GM23248 (cell line): ENCODE measurements around the gene POLR1A. TPM values are rescaled to one million over a fixed set of nuclear protein-coding genes. Genes with fewer than 3 reads are reported as not detected.

Experiments used
- DNase-seq: peaks from one replicate; pipeline ENCODE4 v3.0.0-alpha.2; 2015
- H2AFZ ChIP-seq: fragments of 200-600 bp; sonication (generic); 2 replicates; pipeline ENCODE4 v1.6.1; 2016; ENCODE audit warnings: antibody characterized with exemption
- H3F3A ChIP-seq: fragments of 200-600 bp; sonication (generic); 2 replicates; pipeline ENCODE4 v1.6.1; 2016; ENCODE audit warnings: mild to moderate bottlenecking, antibody characterized with exemption, mixed run types; ENCODE audit not compliant: insufficient read depth
- H3K27ac ChIP-seq: fragments of 200-600 bp; sonication (generic); 2 replicates; pipeline ENCODE4 v1.5.1; 2016; ENCODE audit warnings: mild to moderate bottlenecking
- H3K27me3 ChIP-seq: fragments of 200-600 bp; sonication (generic); replicated peaks from 2 replicates; pipeline ENCODE4 v1.6.1; 2016; ENCODE audit warnings: mild to moderate bottlenecking; ENCODE audit not compliant: insufficient read depth
- H3K36me3 ChIP-seq: fragments of 200-600 bp; sonication (generic); 2 replicates; pipeline ENCODE4 v1.6.1; 2016; ENCODE audit warnings: low read depth, mild to moderate bottlenecking
- H3K4me1 ChIP-seq: fragments of 200-600 bp; sonication (generic); 2 replicates; pipeline ENCODE4 v1.6.1; 2016; ENCODE audit warnings: mild to moderate bottlenecking; ENCODE audit not compliant: insufficient read depth
- H3K4me2 ChIP-seq: fragments of 200-600 bp; sonication (generic); one replicate; pipeline ENCODE4 v1.6.1; 2016; ENCODE audit warnings: mild to moderate bottlenecking; ENCODE audit not compliant: unreplicated experiment
- H3K4me3 ChIP-seq: fragments of 200-600 bp; sonication (generic); 2 replicates; pipeline ENCODE4 v1.5.1; 2016; ENCODE audit warnings: mild to moderate bottlenecking
- H3K79me2 ChIP-seq: fragments of 200-600 bp; sonication (generic); 2 replicates; pipeline ENCODE4 v1.6.1; 2016; ENCODE audit warnings: mild to moderate bottlenecking; ENCODE audit not compliant: insufficient read depth
- H3K9ac ChIP-seq: fragments of 200-600 bp; sonication (generic); 2 replicates; pipeline ENCODE4 v1.6.1; 2016; ENCODE audit warnings: mild to moderate bottlenecking
- H3K9me2 ChIP-seq: fragments of 200-600 bp; sonication (generic); 2 replicates; pipeline ENCODE4 v1.6.1; 2016; ENCODE audit warnings: mixed run types, mild to moderate bottlenecking, moderate library complexity; ENCODE audit not compliant: insufficient read depth
- H3K9me3 ChIP-seq: fragments of 200-600 bp; sonication (generic); one replicate; pipeline ENCODE4 v1.6.1; 2017; ENCODE audit warnings: low read depth
- H4K20me1 ChIP-seq: fragments of 200-600 bp; sonication (generic); 2 replicates; pipeline ENCODE4 v1.6.0; 2016; ENCODE audit not compliant: insufficient read depth
- EZH2 ChIP-seq: fragments of 200-600 bp; sonication (generic); IDR thresholded peaks from 2 replicates; pipeline ENCODE4 v1.6.1; 2018; ENCODE audit warnings: antibody characterized with exemption, mild to moderate bottlenecking; ENCODE audit not compliant: insufficient read depth, poor library complexity, severe bottlenecking
- EZH2phosphoT487 ChIP-seq: fragments of 200-600 bp; sonication (generic); IDR thresholded peaks from 2 replicates; pipeline ENCODE4 v1.6.1; 2018; ENCODE audit warnings: antibody characterized with exemption, moderate library complexity, mild to moderate bottlenecking, low read depth; ENCODE audit not compliant: insufficient read depth
- WGBS, 2 experiments: methylation state at CpG; one replicate each; pipeline ENCODE4 v1.1.6; 2015 to 2017; ENCODE audit warnings: low lambda C conversion rate in 2 of 2, low coverage in 1 of 2; ENCODE audit errors: missing lambda C conversion rate in 2 of 2; 5-methylcytosine and 5-hydroxymethylcytosine counted together
- in situ Hi-C: fragments of 300-500 bp; cut with MboI; formaldehyde crosslinking; loops from 2 replicates; pipeline ENCODE4 v1.15.0; 2020
- polyA plus RNA-seq: library from polyadenylated mRNA; unstranded; fragments of >200 nt; fragmentation: Nextera tagmentation; extraction: Ambion mirVana; gene quantifications from 2 replicates; pipeline ENCODE4 v1.2.1, GENCODE V29; 2016
- total RNA-seq: library from RNA; depleted of rRNA; stranded (reverse); fragments of >200 nt; shearing (Covaris generic); gene quantifications from 2 replicates; pipeline ENCODE4 v1.2.3, GENCODE V29; 2014

POLR1A gene
- total and polyA plus RNA-seq, 2 experiments from 2014 or later, result 8.9 to 13.0 TPM

GRCh38 chr2:86079981-86080911, 25.4 kb downstream of the POLR1A start:
- Histone ChIP-seq H4K20me1 (no peaks in the 10 kb centered on the region), H3K9me3 (no peaks in the 10 kb centered on the region), H2AFZ (no peak overlapping the region), H3K4me3 (no peak overlapping the region), H3F3A (peaks cover 19% of the 10 kb centered on the region; the same call in 1 of the 2 replicates), H3K4me1 (no peaks in the 10 kb centered on the region; the same call in 1 of the 2 replicates), H3K27me3 (no peaks in the 10 kb centered on the region), H3K79me2 (no peaks in the 10 kb centered on the region), H3K27ac (peak overlapping the region; percentile 17; the same call in 1 of the 2 replicates), H3K4me2 (no peak overlapping the region), H3K9me2 (no peaks in the 10 kb centered on the region), H3K9ac (0 out of 2 replicates have a peak overlapping the region, but pooled peaks have one; percentile 3), H3K36me3 (peaks cover 14% of the 10 kb centered on the region; the same call in 1 of the 2 replicates)
- WGBS, 2 experiments, result 35 to 37% methylated on average over 14 of the region's 14 CpGs
- in situ Hi-C loops, result loop anchor here (5.0 to 25.0 kb wide), 2 partner anchors 253 to 443 kb away; no protein-coding TSS in a partner anchor
- TF ChIP-seq EZH2 (no peak), EZH2phosphoT487 (no peak)
- peak; percentile 86 for DNase-seq

GRCh38 chr2:86078774-86079545, 26.7 kb downstream of the POLR1A start:
- no peaks in the 10 kb centered on the region for H3K27me3 ChIP-seq
- H3K9me2 ChIP-seq, result no peaks in the 10 kb centered on the region
- in situ Hi-C loops, result loop anchor here (25.0 kb wide), 1 partner anchor 442 kb away; no protein-coding TSS in a partner anchor
- peaks cover 19% of the 10 kb centered on the region; the same call in 1 of the 2 replicates for H3F3A ChIP-seq
- TF ChIP-seq EZH2, result no peak
- TF ChIP-seq EZH2phosphoT487, result no peak
- H3K4me1 ChIP-seq, result no peaks in the 10 kb centered on the region; the same call in 1 of the 2 replicates
- H3K9me3 ChIP-seq, result no peaks in the 10 kb centered on the region
- no peak overlapping the region for H2AFZ ChIP-seq
- 43 to 48% methylated on average over 7 of the region's 7 CpGs for WGBS, 2 experiments
- peak; percentile 71 for DNase-seq
- H3K4me3 ChIP-seq, result no peak overlapping the region
- peaks cover 14% of the 10 kb centered on the region; the same call in 1 of the 2 replicates for H3K36me3 ChIP-seq
- H4K20me1 ChIP-seq, result no peaks in the 10 kb centered on the region
- H3K79me2 ChIP-seq, result no peaks in the 10 kb centered on the region
- H3K9ac ChIP-seq, result no peak overlapping the region
- no peak overlapping the region for H3K4me2 ChIP-seq
- no peak overlapping the region for H3K27ac ChIP-seq

- no peaks in the 10 kb centered on the region for H4K20me1 ChIP-seq
- no peaks in the 10 kb centered on the region for H3K9me2 ChIP-seq
- 0 out of 2 replicates have a peak, but pooled peaks cover 13% of the 10 kb centered on the region for H3K36me3 ChIP-seq
- H2AFZ ChIP-seq, result no peak overlapping the region
- H3K9me3 ChIP-seq, result no peaks in the 10 kb centered on the region
- H3K79me2 ChIP-seq, result no peaks in the 10 kb centered on the region
- no peaks in the 10 kb centered on the region; the same call in 1 of the 2 replicates for H3K4me1 ChIP-seq
- no peaks in the 10 kb centered on the region for H3K27me3 ChIP-seq
- H3F3A ChIP-seq, result peaks cover 8% of the 10 kb centered on the region
- no peak for DNase-seq
- no peak overlapping the region for H3K9ac ChIP-seq
- in situ Hi-C loops, result loop anchor here (25.0 kb wide), 1 partner anchor 439 kb away; no protein-coding TSS in a partner anchor
- no peak overlapping the region for H3K27ac ChIP-seq
- no peak for TF ChIP-seq EZH2phosphoT487
- TF ChIP-seq EZH2, result no peak
- WGBS, 2 experiments, result 98 to 100% methylated on average over 5 of the region's 5 CpGs
- no peak overlapping the region for H3K4me3 ChIP-seq
- no peak overlapping the region for H3K4me2 ChIP-seq
Measured at GRCh38 chr2:86075886-86076285, 29.8 kb downstream of the POLR1A start.

- H3K79me2 ChIP-seq, result no peaks in the 10 kb centered on the region
- 95 to 97% methylated on average over 14 to 15 of the region's 15 CpGs for WGBS, 2 experiments
Measured at GRCh38 chr2:86074811-86075210, 30.9 kb downstream of the POLR1A start.

More at GRCh38 chr2:86074811-86075210, 30.9 kb downstream of the POLR1A start:
- H2AFZ ChIP-seq, result no peak overlapping the region
- no peaks in the 10 kb centered on the region for H3K27me3 ChIP-seq
- no peak for TF ChIP-seq EZH2phosphoT487
- TF ChIP-seq EZH2, result no peak
- in situ Hi-C loops, result loop anchor here (25.0 kb wide), 2 partner anchors 188 to 438 kb away; partner anchors contain the start of gene ST3GAL5
- H3K9me2 ChIP-seq, result no peaks in the 10 kb centered on the region
- no peak overlapping the region for H3K4me3 ChIP-seq
- H3K27ac ChIP-seq, result no peak overlapping the region
- H3F3A ChIP-seq, result peaks cover 5% of the 10 kb centered on the region; the same call in 1 of the 2 replicates
- H3K36me3 ChIP-seq, result 0 out of 2 replicates have a peak, but pooled peaks cover 20% of the 10 kb centered on the region
- H4K20me1 ChIP-seq, result no peaks in the 10 kb centered on the region
- H3K9me3 ChIP-seq, result no peaks in the 10 kb centered on the region
- no peaks in the 10 kb centered on the region for H3K4me1 ChIP-seq
- no peak overlapping the region for H3K4me2 ChIP-seq
- no peak for DNase-seq
- no peak overlapping the region for H3K9ac ChIP-seq
